DND-41 (cell line): Measurements from ENCODE around the gene RSPO3.

Experiments
- EZH2 ChIP-seq: IDR thresholded peaks from 3 replicates; pipeline ENCODE4 v1.6.1; 2012; ENCODE audit warnings: borderline replicate concordance, low read depth, mild to moderate bottlenecking, moderate library complexity, low read length, inconsistent platforms; ENCODE audit not compliant: severe bottlenecking
- TF ChIP-seq, protein P1 (sequence below): IDR thresholded peaks from 2 replicates; pipeline ENCODE4 v1.5.1; 2012; ENCODE audit warnings: borderline replicate concordance, low read length, moderate library complexity, mild to moderate bottlenecking; ENCODE audit not compliant: poor library complexity, severe bottlenecking; ENCODE audit errors: extremely low read depth

DNA sequence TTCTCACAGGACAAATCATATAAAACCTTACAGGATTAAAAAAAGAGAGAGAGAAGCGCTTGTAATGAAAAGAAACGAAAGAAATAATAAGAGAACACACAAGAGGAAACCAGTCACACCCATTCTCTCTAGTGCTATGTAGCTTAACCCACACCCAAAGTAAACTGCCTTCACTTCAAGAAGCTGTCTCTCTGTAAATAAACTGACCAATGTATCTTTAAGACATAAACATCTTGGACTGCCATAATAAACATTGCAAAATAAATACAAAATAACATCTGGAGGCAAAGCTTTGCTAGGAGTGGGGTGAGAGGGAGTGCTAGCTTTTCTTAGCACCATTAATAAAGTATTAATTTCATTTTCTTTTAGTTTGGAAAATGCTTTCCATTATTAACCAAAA lies 86.6 kb downstream of the RSPO3 start:
- TF ChIP-seq, protein P1, sequence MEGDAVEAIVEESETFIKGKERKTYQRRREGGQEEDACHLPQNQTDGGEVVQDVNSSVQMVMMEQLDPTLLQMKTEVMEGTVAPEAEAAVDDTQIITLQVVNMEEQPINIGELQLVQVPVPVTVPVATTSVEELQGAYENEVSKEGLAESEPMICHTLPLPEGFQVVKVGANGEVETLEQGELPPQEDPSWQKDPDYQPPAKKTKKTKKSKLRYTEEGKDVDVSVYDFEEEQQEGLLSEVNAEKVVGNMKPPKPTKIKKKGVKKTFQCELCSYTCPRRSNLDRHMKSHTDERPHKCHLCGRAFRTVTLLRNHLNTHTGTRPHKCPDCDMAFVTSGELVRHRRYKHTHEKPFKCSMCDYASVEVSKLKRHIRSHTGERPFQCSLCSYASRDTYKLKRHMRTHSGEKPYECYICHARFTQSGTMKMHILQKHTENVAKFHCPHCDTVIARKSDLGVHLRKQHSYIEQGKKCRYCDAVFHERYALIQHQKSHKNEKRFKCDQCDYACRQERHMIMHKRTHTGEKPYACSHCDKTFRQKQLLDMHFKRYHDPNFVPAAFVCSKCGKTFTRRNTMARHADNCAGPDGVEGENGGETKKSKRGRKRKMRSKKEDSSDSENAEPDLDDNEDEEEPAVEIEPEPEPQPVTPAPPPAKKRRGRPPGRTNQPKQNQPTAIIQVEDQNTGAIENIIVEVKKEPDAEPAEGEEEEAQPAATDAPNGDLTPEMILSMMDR: no peak
- no peak for TF ChIP-seq EZH2
